Heart right ventricle (tissue), 16 donors: Measurements from ENCODE around the gene PCK1. TPM values are rescaled to one million over a fixed set of nuclear protein-coding genes. Genes with fewer than 3 reads are reported as not detected.

Source experiments
- ATAC-seq, 8 donors: fragments of 200-7000 bp; cut with Tn5 transposase; one replicate each; pipeline ENCODE4 v1.9.1; 2020; ENCODE audit warnings: mild to moderate bottlenecking in 8 of 8, moderate library complexity in 8 of 8, moderate number of reproducible peaks in 1 of 8
- DNase-seq, 2 donors: peaks; one replicate each; pipeline ENCODE4 v3.0.0-alpha.2; 2020
- H3K27ac ChIP-seq, 10 donors: fragments of 200-600 bp; sonication (generic) in 2 of 10; one replicate each; pipeline versions ENCODE4 v1.5.0 to v1.8.0; 2020 to 2022; ENCODE audit warnings: mild to moderate bottlenecking in 3 of 10
- H3K27me3 ChIP-seq, 7 donors: fragments of 200-600 bp; one replicate each; pipeline ENCODE4 v1.8.0; 2021 to 2022; ENCODE audit warnings: mild to moderate bottlenecking in 2 of 7
- H3K36me3 ChIP-seq, 9 donors: fragments of 200-600 bp; sonication (generic) in 1 of 9; one replicate each; pipeline versions ENCODE4 v1.5.0 to v1.8.0; 2020 to 2022; ENCODE audit warnings: mild to moderate bottlenecking in 2 of 9
- H3K4me1 ChIP-seq, 9 donors: fragments of 200-600 bp; sonication (generic) in 1 of 9; one replicate each; pipeline versions ENCODE4 v1.5.0 to v1.8.0; 2020 to 2022; ENCODE audit warnings: mild to moderate bottlenecking in 4 of 9
- H3K4me3 ChIP-seq, 10 donors: fragments of 200-600 bp; sonication (generic) in 2 of 10; one replicate each; pipeline versions ENCODE4 v1.5.0 to v1.8.0; 2020 to 2022; ENCODE audit warnings: mild to moderate bottlenecking in 7 of 10, moderate library complexity in 2 of 10
- H3K9me3 ChIP-seq, 11 donors: fragments of 200-600 bp in 10 of 11; sonication (generic) in 2 of 11; one replicate each; pipeline versions ENCODE4 v1.5.0 to v1.8.0; 2013 to 2022; ENCODE audit warnings: mild to moderate bottlenecking in 2 of 11, control low read depth in 1 of 11, moderate library complexity in 1 of 11
- WGBS, 2 donors: extraction: QIAGEN DNeasy Blood & Tissue Kit; methylation state at CpG; one replicate each; pipeline ENCODE4 v1.1.7; 2013; ENCODE audit warnings: inconsistent platforms in 1 of 2; 5-methylcytosine and 5-hydroxymethylcytosine counted together
- intact Hi-C, 10 donors: fragments of 100-400 bp; cut with DNase I; formaldehyde crosslinking; loops; one replicate each; pipeline versions ENCODE4 v1.11.1 to v1.14.2; 2022
- polyA plus RNA-seq, 2 donors: library from polyadenylated mRNA; stranded (reverse); fragments of 200-250 nt; gene quantifications; one replicate each; pipeline ENCODE4 v1.2.3, GENCODE V29; 2013
- total RNA-seq, 10 donors: library from RNA; stranded (reverse); fragmentation: NEBNext Ultra II Directional in 3 of 10; extraction: Animal tissue kit (Norgen Biotek cat#: 25700) in 3 of 10; gene quantifications; one replicate each; pipeline versions ENCODE4 v1.2.1 to v1.2.4, GENCODE V29; 2021 to 2023
- TF ChIP-seq, protein P1 (sequence below), 9 donors: fragments of 200-600 bp; sonication (generic) in 2 of 9; IDR thresholded peaks; one replicate each; pipeline versions ENCODE4 v1.5.0 to v1.8.0; 2021 to 2022; ENCODE audit warnings: antibody characterized with exemption in 9 of 9, mild to moderate bottlenecking in 5 of 9, moderate library complexity in 1 of 9
- donor health status: Arrhythmogenic right ventricular cardiomyopathy.
- donor health status: ischemic (EF 13 %, LVEDD 7.1; RV severe dilation, severe dysfunction).
- donor health status: healthy with polysubstance abuse.
- donor health status: DM: no; HTN: yes; CAD: no.
- donor health status: DM: no; HTN: no; CAD: no.
- donor health status: ischemic (EF 25% LVEDD 6.9; RV normal size, moderate dysfunction).
- donor health status: ischemic (EF 25% LVEDD 5.7; RV mildly dilated, moderate dysfunction).
- donor health status: healthy.
- donor health status: DM: yes; HTN: yes; CAD: no.
- donor health status: Ischemic cardiomyopathy.
- donor health status: ischemic (EF 35%, LVEDD 5.7; RV mildly dilated, moderate dysfunction).
- donor health status: nonischemic (EF 11% LVEDD 7.7; RV severe dilation, severe dysfunction).
- donor health status: DM: yes; HTN: yes; CAD: no.
- donor health status: PGD.
- donor health status: ischemic (EF 29% LVEDD 5.4; RV normal size, mild dysfunction).
- donor health status: nonischemic (EF 23%, LVEDD 6.1; RV moderate dilation, normal function).

The PCK1 gene
- total and polyA plus RNA-seq, 12 donors = 0.15 to 8.5 (median 0.72) TPM; not detected in 2

DNA sequence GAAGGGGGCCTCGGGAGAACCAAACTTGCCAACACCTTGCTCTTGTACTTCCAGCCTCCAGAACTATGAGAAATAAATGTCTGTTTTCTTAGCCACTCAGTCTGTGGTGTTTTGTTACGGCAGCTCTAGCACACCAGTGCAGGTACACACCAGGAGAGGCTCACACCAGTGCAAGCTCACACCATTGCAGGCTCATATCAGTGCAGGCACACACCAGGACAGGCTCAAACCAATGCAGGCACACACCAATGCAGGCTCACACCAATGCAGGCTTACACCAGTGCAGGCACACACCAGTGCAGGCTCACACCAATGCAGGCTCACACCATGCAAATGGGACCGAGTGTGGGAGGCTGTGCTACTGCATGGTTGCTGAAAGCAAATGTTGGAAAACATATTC, 31.1 kb upstream of the PCK1 start:
- 86 to 87% methylated on average over 3 of the region's 3 CpGs for WGBS, 2 donors
- no peak for DNase-seq
- Histone ChIP-seq H3K36me3 (no peaks in the 10 kb centered on the region), H3K4me3 (no peak overlapping the region), H3K9me3 (peaks cover 0 to 7% (median 0%) of the 10 kb centered on the region in 11 donors), H3K4me1 (no peaks in the 10 kb centered on the region), H3K27me3 (peaks cover 0 to 17% (median 0%) of the 10 kb centered on the region in 7 donors), H3K27ac (no peak overlapping the region)
- intact Hi-C loops = loop anchor here in 2 of 10 donors (5.0 kb wide), 2 partner anchors 252 to 677 kb away; no protein-coding TSS in a partner anchor
- no peak for ATAC-seq
- TF ChIP-seq, protein P1, sequence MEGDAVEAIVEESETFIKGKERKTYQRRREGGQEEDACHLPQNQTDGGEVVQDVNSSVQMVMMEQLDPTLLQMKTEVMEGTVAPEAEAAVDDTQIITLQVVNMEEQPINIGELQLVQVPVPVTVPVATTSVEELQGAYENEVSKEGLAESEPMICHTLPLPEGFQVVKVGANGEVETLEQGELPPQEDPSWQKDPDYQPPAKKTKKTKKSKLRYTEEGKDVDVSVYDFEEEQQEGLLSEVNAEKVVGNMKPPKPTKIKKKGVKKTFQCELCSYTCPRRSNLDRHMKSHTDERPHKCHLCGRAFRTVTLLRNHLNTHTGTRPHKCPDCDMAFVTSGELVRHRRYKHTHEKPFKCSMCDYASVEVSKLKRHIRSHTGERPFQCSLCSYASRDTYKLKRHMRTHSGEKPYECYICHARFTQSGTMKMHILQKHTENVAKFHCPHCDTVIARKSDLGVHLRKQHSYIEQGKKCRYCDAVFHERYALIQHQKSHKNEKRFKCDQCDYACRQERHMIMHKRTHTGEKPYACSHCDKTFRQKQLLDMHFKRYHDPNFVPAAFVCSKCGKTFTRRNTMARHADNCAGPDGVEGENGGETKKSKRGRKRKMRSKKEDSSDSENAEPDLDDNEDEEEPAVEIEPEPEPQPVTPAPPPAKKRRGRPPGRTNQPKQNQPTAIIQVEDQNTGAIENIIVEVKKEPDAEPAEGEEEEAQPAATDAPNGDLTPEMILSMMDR (IDR thresholded peaks at IDR 0.05) = no peak

DNA sequence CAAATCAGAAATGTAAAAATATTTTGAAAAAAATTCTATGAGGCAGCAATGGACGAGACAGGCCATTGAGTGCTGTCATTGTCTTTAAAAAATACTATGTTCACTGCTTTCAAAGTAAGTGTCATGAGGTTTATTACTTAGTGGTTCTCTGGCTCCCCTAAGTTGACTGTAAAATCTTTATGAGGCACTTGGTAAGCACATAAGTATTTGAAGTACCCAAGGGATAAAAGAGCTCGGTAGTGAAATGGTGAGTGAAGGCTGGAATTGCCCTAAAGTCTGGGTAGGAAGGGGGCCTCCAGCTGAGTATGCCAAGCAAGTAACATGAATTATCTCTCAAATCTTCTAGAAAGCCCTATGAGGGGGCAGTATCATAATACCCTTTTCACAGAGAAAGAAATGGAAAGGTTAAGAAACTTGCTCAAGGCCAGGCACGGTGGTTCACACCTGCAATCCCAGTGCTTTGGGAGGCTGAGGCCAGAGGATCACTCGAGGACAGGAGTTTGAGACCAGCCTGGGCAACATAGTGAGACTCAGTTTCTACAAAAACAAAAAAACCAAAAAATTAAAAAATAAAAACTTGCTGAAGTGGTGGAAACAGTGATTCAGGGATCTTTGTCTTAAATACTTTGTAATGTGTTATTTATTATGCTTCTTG, 30.5 kb upstream of the PCK1 start:
- intact Hi-C loops = no loop called here
- DNase-seq = no peak
- no peaks in the 10 kb centered on the region for H3K4me1 ChIP-seq
- no peaks in the 10 kb centered on the region for H3K36me3 ChIP-seq
- H3K27ac ChIP-seq = no peak overlapping the region
- peaks cover 0 to 20% (median 0%) of the 10 kb centered on the region in 7 donors for H3K27me3 ChIP-seq
- no peak overlapping the region for H3K4me3 ChIP-seq
- TF ChIP-seq, protein P1 (IDR thresholded peaks at IDR 0.05) = no peak
- 73 to 78% methylated on average over 4 of the region's 4 CpGs for WGBS, 2 donors
- ATAC-seq = no peak
- H3K9me3 ChIP-seq = peaks cover 0 to 7% (median 0%) of the 10 kb centered on the region in 11 donors

DNA sequence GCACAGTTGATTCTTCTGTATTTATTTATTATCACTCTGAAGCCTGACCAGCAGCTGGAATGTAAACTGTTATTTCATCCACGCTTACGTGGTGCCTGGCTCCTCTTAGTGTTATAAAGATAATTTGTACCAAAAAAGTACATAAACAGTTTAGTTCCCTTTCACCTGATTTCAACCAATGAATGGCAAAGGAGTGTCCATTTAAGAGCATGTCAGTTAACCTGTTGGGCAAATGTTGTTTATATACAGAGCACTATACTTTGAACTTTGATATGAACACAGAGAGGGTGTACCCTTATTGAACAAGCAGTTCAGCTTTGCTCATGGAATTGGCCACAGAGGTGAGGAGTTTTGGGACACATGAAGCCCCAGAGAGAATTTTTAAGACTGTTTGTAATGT, 28.8 kb upstream of the PCK1 start:
- Histone ChIP-seq H3K36me3 (no peaks in the 10 kb centered on the region), H3K27ac (no peak overlapping the region), H3K4me1 (no peaks in the 10 kb centered on the region), H3K9me3 (peaks cover 0 to 21% (median 2%) of the 10 kb centered on the region in 11 donors), H3K4me3 (no peak overlapping the region), H3K27me3 (peaks cover 0 to 29% (median 1%) of the 10 kb centered on the region in 7 donors)
- no peak for ATAC-seq
- intact Hi-C loops = no loop called here
- TF ChIP-seq, protein P1 (IDR thresholded peaks at IDR 0.05) = no peak
- DNase-seq = no peak
- WGBS, 2 donors = 84 to 86% methylated on average over 2 of the region's 2 CpGs

DNA sequence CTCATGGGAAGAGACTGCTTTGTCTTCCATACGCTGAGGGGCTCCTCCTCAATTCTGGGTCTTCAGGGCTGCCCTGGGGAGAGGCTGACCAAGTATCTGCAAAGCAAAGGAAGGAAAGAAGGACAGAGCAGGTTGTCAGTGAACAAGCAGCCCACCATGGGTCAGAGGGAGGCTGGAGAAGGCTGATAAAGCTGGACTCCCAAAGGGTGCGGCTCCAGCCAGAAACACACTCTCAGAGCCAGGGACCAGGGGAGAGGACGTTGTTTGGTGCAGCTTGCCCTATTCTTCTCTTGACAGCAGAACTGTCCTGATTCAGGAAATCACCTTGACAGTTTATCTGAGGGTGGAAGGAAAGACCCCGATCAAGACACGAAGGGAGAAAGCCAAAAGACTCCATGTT, 25.6 kb upstream of the PCK1 start:
- Histone ChIP-seq H3K4me1 (no peaks in the 10 kb centered on the region), H3K27ac (no peak overlapping the region), H3K4me3 (no peak overlapping the region), H3K36me3 (no peaks in the 10 kb centered on the region), H3K9me3 (peaks cover 0 to 33% (median 2%) of the 10 kb centered on the region in 11 donors), H3K27me3 (peaks cover 0 to 42% (median 10%) of the 10 kb centered on the region in 7 donors)
- no peak for DNase-seq
- no peak for ATAC-seq
- TF ChIP-seq, protein P1 (IDR thresholded peaks at IDR 0.05) = no peak
- WGBS, 2 donors = 78 to 81% methylated on average over 5 of the region's 5 CpGs
- intact Hi-C loops = loop anchor here in 1 of 10 donors (5.0 kb wide), 1 partner anchor 42 kb away; no protein-coding TSS in a partner anchor
